Endothelial cell of umbilical vein (primary cell): ENCODE measurements around the gene ESRRB.

Experiments used
- EZH2 ChIP-seq: IDR thresholded peaks from 2 replicates; pipeline ENCODE4 v1.6.1; 2012; ENCODE audit warnings: borderline replicate concordance, low read depth, mild to moderate bottlenecking, moderate library complexity, low read length, inconsistent platforms; ENCODE audit not compliant: severe bottlenecking
- FOS ChIP-seq: IDR thresholded peaks from 2 replicates; pipeline ENCODE4 v1.6.1; 2011; ENCODE audit warnings: mild to moderate bottlenecking, low read length, moderate library complexity, borderline replicate concordance; ENCODE audit not compliant: insufficient read depth
- GATA2 ChIP-seq: IDR thresholded peaks from 2 replicates; pipeline ENCODE4 v1.7.0; 2011; ENCODE audit warnings: low read depth, mild to moderate bottlenecking, moderate library complexity, mixed read lengths, low read length; ENCODE audit not compliant: insufficient read length, insufficient read depth
- MYC ChIP-seq: IDR thresholded peaks from one replicate; pipeline ENCODE4 v1.6.1; 2011; ENCODE audit warnings: mild to moderate bottlenecking, low read depth, low read length
- POLR2A ChIP-seq: IDR thresholded peaks from 2 replicates; pipeline ENCODE4 v1.6.1; 2012; ENCODE audit warnings: low read depth, mild to moderate bottlenecking, control low read depth, low read length
- POLR2AphosphoS5 ChIP-seq: IDR thresholded peaks from 2 replicates; pipeline ENCODE4 v1.6.1; 2012; ENCODE audit warnings: low read depth, mild to moderate bottlenecking, control low read depth, low read length, moderate library complexity; ENCODE audit not compliant: insufficient read depth
- TF ChIP-seq, protein P1 (sequence below), 2 donors: IDR thresholded peaks; 1 replicate in 1 of 2; 2 replicates in 1 of 2; pipeline ENCODE4 v1.5.1; 2011; ENCODE audit warnings: low read length in 2 of 2, mild to moderate bottlenecking in 2 of 2, moderate library complexity in 2 of 2, control low read depth in 1 of 2, inconsistent platforms in 1 of 2, low read depth in 1 of 2; ENCODE audit not compliant: insufficient read depth in 1 of 2; ENCODE audit errors: extremely low read depth in 1 of 2
- TF ChIP-seq, protein P2 (sequence below): IDR thresholded peaks from 2 replicates; pipeline ENCODE4 v1.6.1; 2011; ENCODE audit not compliant: insufficient read depth, insufficient read length

- TF ChIP-seq, protein P1, sequence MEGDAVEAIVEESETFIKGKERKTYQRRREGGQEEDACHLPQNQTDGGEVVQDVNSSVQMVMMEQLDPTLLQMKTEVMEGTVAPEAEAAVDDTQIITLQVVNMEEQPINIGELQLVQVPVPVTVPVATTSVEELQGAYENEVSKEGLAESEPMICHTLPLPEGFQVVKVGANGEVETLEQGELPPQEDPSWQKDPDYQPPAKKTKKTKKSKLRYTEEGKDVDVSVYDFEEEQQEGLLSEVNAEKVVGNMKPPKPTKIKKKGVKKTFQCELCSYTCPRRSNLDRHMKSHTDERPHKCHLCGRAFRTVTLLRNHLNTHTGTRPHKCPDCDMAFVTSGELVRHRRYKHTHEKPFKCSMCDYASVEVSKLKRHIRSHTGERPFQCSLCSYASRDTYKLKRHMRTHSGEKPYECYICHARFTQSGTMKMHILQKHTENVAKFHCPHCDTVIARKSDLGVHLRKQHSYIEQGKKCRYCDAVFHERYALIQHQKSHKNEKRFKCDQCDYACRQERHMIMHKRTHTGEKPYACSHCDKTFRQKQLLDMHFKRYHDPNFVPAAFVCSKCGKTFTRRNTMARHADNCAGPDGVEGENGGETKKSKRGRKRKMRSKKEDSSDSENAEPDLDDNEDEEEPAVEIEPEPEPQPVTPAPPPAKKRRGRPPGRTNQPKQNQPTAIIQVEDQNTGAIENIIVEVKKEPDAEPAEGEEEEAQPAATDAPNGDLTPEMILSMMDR (IDR thresholded peaks at IDR 0.05; ENCODE audit: extremely low read depth in 1 of 2, insufficient read depth in 1 of 2, low read depth in 1 of 2, low read length in 2 of 2): no peak
- TF ChIP-seq POLR2AphosphoS5 (no peak), FOS (no peak), EZH2 (no peak), POLR2A (no peak), MYC (no peak), GATA2 (no peak)
- TF ChIP-seq, protein P2, sequence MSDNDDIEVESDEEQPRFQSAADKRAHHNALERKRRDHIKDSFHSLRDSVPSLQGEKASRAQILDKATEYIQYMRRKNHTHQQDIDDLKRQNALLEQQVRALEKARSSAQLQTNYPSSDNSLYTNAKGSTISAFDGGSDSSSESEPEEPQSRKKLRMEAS: no peak
Observed at GRCh38 chr14:76537906-76538647, 162.1 kb downstream of the ESRRB start.
